ENCODE data around the gene CDH12.

The CDH12 gene

DNA sequence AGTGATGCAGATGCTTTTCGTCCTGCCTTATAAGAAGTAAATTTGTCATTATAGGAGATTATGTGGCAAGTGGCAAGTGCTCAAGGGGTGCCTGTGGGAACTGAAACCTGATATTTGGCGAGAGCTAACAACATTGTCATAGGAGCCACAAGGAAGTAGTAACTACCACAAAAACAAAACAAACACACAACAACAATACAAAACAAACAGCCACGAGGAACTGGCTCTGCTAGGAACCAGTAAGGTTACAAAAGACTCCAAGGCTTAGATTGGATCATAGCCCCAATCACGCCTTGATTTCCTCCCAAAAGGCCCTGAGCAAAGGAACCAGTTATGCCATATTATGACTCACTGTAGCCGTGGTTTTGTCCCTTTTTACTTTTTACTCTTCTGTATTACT is 1045.2 kb downstream of the CDH12 start:
- DNase-seq: no peak

DNA sequence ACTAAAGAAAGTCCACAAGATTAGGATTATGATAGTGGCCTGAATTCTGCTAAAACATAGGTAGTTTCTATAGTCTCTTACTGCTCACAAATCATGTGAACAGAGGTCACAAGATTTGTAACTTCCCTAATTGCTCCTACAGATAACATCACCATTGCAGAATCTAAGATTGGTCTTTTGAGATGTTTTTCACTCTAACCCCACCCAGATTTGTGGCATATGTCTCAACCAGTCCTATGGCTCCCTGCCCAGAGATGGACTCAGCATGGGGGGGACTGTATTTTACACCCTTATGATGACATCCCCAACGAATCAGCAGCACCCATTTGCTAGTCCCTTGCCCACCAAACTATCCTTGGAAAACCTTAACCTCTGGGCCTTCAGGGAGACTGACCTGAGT is 1046.2 kb downstream of the CDH12 start:
- no peak for DNase-seq

DNA sequence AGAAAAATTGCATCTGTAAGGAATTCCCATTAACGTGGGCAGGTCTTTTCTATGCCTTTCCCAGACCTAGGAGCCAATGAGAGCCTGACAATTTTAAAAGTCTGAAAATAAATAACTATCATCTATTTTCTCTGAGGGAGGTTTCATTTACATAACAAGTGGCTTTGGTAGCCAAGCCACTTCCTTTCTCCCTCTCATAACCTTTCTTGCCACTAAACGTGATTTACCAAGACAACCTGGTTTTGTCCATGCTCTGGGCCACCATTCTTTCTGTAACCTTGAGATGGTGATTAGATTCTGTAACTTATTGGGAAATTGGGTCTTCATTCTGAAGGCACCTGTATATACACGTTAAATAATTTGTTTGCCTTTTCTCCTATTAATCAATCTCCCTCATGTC is 1046.9 kb downstream of the CDH12 start:
- no peak for DNase-seq

DNA sequence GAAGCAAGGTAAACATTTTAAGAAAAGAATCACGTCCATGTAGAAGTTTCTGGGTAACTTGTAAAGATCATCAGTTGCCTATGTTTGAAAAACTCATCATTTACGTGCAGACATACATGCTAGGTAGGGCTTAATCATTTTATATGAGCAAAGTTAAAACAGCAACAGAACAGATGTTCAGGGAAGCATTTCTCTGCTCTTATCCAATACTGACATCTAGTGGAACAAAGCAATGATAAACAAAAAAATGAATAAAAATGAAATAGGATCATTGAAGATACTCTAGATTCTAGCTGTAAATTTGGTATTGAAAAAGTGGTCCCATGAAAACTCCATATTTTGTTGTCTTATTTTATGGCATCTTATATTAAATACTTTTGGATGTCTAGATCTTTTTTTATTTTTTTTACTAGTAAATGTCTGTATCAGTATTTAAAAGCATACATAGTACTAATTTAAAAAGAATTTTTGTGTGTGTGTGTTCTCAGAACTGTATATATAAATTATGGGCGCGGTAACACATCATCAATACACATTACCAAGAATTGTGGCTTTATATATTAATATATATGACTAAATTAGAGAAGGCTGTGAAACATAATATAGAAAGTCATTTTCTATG is 1050.2 kb downstream of the CDH12 start:
- peak; percentile 43 for DNase-seq

DNA sequence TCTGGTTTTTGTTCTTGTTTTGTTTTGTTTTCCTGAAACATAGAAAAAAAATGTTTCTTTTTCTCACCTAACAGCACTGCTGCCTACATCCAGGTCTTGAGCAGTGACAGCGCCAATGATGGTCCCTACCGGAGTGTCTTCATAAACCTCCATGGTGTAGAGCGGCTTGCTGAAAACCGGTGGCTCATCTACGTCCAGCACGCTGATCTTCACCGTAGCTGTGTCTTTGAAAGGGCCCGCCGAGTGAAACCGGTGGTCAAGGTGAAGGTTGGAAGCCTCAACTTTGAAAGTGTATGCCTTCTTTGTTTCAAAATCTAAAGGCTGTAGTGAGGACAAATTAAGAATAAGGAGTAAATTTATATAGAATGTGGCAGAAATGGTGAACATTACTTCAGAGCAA is 1051.0 kb downstream of the CDH12 start:
- no peak for DNase-seq

- DNase-seq: no peak
These were observed 1060.4 kb downstream of the CDH12 start for GRCh38 chr5:21792748-21793147.

DNA sequence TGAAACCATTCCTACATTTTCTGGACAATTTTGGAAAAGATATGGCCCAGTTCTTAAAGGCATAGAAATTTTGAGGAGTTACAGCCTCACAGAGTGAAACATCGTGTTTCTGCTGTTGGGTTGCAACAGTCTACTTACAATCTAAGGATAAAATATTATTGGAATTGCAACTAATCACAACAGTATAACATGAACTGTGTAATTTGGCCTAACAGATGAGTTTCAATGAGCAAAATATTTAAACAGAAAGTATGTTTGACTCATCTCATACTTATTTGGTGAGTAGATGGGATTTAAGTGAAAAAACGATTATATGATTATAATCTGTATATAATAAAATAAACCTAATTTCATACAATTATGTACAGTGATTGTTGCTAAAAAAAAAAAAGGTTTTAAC is 1061.8 kb downstream of the CDH12 start:
- no peak for DNase-seq

GRCh38 chr5:21784487-21784886 is 1068.7 kb downstream of the CDH12 start:
- no peak for DNase-seq

DNA sequence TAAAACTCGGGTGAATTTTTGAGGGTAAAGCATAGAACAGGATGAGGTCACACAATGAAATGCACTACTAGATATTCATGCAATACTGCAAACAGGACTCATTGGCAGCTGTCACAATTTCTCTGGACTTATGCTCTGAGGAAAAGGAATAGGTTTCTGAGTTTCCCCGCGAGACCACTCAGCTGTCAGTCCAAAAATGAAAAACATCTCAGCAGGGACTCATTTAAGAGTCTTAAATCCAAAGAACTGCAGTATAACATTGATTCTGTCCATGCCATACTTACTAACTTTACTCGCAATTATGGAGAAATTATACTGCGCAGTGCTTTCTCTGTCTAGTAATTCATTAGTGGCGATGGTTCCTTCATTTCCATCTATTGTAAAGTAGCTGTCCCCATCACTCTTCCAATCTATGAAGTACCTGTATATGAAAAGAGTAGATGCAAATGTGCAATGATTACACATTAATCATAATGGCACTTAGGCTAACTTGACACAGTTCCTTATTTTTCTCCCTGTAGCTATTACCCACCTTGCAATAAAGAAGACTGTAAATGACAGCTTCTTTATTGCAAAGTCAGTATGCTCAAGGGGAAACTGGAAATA is 1070.0 kb downstream of the CDH12 start:
- DNase-seq: no peak

GRCh38 chr5:21776466-21776865 is 1076.7 kb downstream of the CDH12 start:
- DNase-seq: no peak

DNA sequence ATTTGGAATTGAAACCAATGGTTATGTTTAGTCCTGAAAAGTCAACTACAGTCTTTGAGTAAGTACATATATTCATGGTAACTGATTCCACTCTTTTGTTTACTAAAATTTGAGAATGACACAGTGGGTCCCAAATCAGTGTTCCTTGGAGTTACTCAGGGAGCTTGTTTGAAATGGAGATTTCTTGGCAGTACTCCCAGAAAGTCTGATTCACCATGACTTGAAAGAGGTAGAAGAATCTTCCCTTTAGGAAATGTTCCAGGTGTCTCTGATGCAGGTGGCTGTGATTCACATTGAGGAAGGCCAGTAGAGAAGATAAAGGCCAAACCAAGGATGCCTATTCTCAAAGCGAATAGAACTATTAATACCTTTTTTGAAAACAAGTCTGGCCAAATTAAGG is 1078.3 kb downstream of the CDH12 start:
- no peak for DNase-seq

- DNase-seq: no peak
These were observed 1078.9 kb downstream of the CDH12 start for GRCh38 chr5:21774281-21774680.

DNA sequence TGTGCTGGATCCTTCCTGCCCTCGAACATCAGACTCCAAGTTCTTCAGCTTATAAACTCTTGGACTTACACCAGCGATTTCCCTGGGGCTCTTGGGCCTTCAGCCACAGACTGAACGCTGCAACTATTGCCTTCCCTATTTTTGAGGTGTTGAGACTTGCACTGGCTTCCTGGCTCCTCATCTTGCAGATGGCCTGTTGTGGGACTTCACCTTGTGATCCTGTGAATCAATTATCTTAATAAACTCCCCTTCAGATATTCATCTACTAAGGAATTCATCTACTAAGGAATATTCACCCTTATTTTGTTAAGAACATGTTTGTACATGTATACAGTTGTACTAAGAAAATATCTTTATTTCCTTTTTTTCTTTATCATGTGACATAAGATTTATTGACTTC is 1079.7 kb downstream of the CDH12 start:
- no peak for DNase-seq

- DNase-seq: no peak
These were observed 1087.7 kb downstream of the CDH12 start for GRCh38 chr5:21765406-21765805.

DNA sequence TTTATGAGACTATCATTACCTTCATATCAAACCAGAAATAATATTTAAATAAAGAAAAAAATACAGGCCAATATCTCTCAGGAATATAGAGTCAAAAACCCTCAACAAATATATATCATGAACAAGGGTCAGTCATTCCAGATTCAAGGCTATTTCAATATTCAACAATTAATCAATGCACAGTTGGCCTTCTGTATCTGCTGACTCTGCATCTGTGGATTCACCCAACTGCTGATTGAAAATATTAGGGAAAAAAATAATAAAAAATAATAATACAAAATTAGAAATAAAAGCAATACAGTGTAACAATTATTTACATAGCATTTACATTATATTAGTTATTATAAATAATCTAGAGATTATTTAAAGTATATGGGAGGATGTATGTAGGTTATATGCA is 1114.0 kb downstream of the CDH12 start:
- no peak for DNase-seq

DNA sequence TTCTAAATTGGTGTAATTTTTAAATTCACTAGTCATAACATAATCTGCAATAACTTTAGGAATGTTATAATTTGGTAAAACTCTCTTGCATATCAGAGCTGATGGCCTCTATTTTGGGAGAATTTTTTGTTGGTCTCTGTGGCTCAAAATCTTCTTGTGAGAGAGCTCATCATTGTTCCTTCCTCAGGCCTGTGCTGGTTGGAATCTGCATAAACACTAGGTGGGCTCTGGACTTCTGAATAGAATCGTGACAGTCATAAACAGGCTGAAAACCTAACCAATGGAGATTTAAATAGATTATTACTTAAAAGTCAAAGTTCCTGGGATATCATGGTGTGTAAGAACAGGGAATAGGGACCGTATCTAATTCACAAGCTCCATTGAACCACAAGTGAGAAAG is 1129.6 kb downstream of the CDH12 start:
- DNase-seq: no peak

GRCh38 chr5:21711866-21712758 is 1141.0 kb downstream of the CDH12 start:
- no peak for DNase-seq

GRCh38 chr5:21709770-21710169 is 1143.4 kb downstream of the CDH12 start:
- no peak for DNase-seq

DNA sequence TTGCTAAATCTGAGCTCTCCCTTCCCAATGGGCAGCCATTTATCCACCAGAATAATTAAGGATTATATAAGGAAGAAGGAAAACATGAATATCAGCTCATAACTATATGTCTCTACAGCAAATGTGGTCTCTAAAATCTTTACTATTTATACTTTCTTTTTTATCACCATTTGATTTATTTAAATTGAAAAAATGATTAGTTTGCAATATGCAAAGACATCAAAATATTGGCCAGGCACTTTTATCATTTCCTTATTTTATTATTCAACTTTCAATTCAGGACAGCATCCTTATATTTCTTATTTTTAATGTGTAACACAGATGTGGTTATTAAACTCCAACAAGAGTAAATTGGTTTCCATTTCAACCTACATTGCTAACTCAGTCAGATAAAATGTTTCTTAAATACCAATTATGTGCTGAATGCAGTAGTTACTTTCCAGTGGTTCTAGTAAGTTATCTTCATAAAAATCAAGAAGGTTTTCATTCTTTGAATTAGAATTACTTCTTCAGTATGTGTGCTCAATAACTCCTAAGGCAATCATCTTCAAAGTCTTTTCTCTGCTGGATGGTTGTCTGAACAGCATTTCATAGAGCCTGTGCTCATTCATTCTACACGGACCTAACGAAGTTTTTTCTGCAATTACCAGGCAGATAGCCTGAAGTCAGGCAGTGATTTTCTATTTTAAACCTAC is 1148.0 kb downstream of the CDH12 start:
- no peak for DNase-seq

- DNase-seq: no peak
These were observed 1151.8 kb downstream of the CDH12 start for GRCh38 chr5:21701317-21701716.
